ENCODE results near the gene CCND3.

Gene CCND3

DNA sequence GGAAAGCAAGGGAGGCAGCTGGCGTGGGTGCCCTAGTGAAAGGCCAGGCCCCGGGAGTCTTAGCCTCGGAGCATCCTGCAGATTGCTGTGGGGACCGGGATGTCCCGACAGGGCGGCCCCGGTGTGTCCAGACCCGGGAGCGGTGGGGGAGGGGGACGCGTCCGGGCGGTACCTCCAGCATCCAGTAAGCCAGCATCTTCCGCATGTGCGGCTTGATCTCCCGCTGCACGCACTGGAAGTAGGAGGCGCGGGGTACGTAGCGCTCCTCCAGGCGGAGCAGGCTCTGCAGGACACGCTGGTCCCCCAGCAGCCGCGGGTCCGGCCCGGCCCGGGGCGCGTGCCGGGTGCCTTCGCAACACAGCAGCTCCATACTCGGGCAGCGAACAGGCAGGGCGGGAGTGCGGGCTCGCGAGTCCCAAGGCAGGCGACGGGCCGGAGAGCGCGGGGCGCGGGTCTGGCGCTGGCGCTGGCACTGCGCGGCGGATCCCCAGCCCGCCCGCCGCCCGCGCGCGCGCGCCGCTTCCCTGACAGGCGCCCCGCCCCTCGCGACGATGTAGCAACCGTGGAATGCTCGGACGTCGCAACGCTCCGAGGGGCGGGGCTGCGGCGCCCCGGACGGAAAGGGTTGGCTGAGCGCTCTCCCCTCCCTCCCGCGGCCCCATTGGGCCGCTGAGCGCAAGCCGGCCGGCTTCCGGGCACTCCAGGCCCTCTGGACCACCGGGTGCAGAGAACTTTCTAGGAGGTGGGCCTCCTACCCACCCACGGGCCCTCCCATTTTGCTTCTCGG is at the start of gene CCND3:
CCND3 (minus strand) TSS at position 529 of the 787 bp plus-strand sequence; CDS start at position 370, 159 bp downstream.
- DNase-seq = peak in 55 of 56 donors; percentile 33 to 94 (median 81)

DNA sequence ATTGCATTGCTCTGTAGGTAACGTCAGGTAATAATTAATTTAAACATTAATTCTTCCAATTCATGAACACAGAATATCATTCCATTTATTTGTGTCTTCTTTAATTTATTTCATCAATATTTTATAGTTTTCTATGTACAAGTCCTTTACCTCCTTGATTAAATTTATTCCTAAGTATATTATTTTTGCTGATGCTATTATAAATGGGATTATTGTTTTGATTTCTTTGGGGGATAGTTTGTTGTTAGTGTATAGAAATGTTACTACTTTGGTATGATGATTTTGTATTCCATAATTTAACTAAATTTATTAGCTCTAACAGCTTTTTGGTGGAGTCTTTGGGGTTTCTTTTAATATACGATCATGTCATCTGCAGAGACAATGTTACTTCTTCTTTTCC is 44.7 kb upstream of the CCND3 start:
- DNase-seq = no peak

DNA sequence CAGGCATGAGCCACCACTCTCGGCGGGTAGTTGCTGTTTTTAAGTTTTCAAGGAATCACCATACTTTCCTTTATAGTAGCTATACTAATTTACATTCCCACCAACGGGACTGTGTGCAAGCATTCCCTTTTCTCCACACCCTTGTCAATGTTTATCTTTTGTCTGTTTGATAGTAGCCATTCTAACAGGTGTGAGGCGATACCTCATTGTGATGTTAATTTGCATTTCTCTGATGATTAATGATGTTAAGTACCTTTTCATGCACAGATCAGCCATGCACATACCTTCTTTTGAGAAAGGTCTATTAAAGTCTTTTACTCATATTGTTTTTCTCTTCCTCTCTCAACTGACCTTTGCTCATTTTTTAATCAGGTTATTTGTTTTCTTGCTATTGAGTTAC is 43.0 kb upstream of the CCND3 start:
- DNase-seq = no peak

DNA sequence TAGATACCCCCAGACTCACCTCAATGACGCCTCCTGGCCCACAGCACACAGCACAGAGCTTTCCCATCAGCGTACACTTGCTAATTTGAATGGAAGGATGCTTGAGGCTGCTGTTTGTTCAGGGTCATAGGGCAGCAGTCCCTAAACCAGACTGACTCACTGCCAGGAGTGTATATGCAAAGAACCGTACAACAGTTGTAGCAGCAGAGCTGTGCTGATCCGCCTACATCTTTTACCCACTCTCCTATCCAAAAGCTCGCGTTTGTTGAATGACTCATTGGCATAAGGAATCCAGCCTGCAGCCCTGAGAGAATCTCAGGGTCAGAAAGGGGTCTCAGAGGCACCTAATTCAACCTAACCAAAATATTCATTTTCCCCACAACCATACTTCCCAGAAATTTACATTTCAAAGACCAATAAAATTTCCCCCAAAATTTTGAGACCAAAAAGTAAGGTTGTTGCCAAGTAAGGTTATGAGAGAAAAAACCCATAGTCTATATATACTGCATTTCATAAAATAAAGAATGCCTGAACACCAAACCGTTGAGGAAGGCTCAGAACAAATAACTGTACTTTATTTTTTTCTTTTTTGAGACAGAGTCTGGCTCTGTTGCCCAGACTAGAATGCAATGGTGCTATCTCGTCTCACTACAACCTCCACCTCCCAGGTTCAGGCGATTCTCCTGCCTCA is 35.3 kb upstream of the CCND3 start:
- no peak for DNase-seq

DNA sequence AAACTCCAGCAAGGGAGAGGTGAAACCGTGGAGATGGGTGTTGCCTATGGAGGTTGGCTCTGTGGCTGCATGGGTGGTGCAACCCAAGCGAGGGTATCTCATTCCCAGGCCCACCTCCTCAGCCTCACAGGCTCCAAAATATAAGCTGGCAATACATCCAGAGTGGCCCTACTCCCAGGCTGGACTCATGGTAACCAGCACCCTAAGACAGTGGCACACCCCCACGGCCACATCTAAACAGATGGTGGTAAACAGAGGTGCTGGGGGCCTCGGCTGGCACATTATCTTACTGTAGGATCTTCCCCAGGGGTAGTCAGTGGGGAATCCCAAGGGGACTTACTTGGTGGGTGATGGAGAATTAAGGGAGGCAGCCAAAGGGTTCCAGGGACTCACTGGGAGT is 33.7 kb upstream of the CCND3 start:
- no peak for DNase-seq

DNA sequence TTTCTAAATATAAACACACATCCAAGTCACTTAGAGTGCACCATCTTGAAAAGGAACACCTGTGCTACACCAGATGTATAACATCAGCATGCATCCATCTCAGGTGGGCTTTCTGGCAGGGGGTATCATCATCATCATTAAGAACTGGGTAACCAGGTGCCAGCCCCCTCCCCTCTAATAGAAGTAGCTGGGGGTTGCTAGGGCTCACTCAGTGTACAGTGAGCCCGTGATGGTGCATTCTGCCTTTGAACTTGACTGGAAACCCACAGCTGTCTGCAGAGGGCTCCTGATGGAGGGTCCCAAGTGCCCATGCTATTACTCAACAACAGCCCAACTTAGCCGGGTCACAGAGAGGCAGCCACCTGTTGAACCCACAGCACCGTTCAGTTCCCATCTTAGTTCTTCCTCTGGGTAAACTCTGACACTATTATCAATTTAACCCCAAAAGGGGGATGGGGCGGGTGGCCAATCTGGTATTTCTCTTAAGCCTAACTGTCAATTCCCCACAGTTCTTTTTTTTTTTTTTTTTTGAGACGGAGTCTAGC is 32.7 kb upstream of the CCND3 start:
- no peak for DNase-seq

DNA sequence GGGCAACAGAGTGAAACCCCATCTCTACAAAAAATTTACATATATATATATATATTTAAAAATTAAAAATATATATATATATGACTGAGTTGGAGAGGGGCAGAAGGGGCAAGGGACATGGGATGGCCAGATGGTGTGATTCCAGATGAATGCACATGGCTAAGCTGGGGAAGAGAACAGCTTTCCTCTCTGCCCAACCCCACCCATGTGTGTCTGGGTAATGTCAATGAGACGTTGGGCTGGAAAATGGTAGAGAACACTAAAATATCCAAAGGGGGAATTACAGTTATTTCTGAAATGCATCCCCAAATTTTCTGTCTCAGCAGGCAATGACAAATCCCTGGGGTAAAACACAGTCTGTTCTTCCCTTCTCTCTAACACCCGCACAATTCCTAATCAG is 31.2 kb upstream of the CCND3 start:
- no peak for DNase-seq

DNA sequence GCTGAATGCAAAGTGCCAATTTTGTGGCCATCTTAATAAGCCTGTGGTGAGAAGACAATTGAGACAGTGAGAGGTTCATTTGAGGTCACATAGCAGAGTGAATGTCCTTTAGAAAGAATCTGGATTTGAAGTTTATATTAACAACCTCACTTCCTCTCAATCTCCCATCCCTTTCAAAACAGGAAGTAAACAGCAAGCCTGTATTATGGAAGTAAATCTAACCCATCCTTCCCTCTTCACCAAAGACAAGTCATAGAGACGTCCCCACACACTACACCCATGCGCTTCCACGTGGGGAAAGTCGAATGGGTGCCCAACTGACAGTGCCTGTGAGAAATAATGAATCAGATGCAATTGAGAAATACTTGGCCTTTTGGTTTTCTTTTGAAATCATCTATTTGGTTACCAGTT is 28.8 kb upstream of the CCND3 start:
- DNase-seq = peak in 4 of 56 donors; percentile 1 to 12 (median 7)

DNA sequence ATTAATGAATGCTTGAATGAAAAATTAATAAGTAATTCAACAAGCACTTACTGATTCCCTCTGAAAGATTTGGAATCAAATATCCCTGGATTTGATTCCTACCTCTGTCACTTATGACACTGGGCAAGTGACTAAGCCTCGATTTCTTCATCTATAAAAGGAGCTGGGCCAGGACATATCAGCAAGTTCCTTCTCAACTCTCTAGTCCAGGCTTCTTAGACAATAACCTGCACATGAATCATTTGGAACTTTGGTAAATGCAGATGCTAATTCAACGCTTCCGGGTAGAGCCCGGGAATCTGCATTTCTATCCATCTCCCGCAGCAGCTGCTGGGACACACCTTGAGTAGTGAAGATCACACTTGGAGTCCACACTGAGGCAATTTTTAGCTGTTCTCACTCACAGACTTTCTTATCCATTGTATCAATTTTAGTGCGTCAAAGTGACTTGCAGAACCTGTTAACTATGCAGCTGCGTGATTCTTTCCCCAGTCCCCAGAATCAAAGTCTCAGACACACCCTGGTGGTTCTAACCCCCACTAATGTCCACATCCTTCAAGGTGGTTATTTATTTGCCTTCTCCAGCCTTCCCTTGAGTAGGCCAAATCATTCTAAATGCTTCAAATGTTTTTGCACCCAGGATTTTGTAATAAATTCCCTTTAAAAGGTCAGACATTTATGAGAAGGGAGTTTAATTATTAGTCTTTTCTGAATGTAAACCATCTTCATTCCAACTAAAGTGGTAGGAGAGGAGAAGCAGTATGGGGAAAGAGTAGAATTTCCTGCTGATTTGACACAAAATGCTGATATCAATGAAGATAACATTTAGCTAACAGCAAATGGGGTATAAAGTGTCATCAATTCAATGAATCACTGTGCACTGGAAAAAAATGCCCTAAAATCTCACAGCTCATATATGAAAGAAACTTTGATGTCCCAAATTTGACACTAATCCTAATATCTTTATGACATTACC is 26.0 kb upstream of the CCND3 start:
- no peak for DNase-seq

DNA sequence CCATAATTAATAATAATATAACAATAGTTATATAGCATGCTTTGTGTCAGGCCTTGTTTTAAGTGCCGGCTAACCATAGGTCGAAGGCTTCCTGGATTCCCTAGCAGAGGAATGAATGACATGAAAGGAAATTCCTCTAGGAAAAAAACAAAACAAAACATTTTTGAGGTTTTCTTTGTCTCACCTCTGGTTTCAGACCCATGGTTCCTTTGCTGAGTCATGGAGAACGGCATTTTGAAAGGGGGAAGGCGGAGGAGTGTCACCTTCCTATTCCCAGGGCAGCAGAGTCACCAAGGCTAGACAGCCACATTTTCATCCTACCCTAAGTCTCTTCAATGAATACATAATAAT is 25.3 kb upstream of the CCND3 start:
- no peak for DNase-seq

DNA sequence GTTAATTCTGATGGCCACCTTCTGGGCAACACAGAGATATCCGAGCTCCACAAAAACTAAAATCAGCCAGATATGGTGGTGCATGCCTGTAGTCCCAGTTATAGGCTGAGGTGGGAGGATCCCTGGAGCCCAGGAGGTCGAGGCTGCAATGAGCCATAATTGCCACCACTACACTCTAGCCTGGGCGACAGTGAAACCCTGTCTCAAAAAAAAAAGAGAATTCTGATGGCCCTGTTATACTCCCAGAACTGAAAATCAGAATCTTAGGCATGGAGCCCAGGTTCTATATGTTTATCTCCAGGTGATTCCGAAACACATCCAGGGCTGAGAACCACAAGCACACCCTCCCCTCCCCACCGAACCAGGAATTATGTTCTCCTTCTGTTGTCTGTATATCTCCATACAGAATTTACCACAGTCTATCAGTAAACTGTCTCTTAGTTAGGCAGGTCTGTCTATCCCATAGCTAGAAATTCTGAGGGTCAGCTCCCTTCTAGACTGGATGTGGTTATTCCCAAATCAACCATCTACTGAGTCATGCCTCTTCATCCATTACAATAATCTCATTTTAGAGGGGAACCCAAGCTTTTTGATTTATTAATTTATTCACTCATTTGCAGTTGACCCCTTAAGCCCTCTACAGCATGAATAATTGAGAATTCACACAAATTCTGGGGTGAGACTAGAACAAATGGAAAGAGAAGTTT is 24.8 kb upstream of the CCND3 start:
- DNase-seq = no peak

DNA sequence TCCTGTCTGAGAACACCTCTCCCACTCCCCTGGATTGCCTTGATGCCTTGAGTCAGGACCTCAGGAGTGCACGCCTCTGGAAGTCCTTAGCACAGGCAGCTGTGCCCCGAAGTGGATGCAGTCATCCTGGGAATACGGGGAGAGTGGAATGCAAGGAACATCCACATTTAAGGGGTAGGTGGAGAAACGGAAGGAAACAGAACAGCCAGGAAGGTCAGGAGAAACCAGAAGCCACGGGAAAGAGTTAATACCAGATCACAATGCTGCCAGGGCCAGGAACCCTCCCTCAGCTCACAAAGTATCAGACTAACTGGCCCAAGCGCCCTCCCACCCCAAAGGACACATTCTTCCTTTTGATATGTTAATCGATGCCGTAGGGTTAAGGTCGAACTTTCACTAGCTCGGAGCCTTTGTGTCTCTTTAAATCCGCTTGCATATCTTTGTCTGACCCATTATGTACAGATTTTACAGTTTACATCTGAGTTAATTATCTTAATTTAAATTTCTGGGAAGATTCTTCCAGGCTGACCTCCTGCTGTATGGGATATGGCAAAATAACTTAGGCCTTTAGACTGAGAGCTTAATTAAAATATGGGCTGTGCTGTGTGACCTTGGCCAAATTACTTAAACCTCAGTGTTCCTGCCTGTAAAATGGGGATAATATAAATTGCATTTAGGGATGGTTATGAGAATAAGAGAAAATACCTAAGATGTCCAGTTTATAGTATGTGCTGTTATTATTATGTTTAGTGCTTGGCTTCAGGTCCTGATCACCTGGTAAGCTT is 24.0 kb upstream of the CCND3 start:
- no peak for DNase-seq

DNA sequence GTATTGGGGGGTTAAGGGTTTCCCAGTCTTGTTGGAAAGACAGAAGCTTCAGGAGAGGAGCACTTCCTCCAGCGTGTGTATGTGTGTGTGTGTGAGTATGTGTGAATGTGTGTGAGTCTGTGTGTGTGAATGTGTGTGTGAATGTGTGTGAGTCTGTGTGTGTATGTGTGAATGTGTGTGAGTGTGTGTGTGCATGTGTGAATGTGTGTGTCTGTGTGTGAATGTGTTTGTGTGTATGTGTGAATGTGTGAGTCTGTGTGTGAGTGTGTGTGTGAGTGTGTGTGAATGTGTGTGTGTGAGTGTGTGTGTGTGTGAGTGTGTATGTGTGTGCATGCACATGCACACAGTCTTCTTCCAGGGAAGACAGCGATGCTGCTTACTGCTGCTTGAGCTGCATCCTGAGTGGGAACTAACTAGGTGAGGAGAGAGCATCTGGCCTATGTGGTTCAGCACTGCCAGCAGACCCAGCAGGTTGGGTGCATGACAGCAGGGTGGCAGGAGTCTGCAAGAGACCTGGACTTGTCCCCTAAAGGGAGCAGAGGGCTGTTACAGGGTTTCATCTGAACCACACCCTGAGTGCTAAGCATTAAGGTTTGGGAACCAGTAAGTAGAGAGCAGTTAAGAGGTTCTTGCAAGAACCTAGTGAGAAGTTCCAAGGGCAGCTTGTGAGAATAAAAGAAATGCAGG is 22.7 kb upstream of the CCND3 start:
- DNase-seq = no peak

DNA sequence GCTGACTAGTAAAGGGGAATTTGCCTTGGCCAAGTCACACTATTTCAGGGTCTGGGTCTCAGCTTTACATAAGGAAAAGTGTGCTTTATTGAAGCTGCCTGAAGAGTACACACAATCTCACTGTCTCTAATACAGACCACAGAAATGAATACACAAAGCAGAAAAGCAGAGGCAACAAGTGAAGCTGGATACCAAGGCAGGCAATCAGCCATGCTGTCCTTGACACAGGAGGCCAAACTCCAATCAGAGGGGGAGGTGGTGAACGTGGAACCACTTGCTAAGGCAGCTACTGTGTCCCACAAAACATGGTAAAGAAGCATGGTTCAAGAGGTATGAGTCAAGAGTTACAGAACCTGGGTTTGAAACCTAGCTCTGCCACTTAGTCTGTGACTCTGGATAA is 21.8 kb upstream of the CCND3 start:
- DNase-seq = no peak

DNA sequence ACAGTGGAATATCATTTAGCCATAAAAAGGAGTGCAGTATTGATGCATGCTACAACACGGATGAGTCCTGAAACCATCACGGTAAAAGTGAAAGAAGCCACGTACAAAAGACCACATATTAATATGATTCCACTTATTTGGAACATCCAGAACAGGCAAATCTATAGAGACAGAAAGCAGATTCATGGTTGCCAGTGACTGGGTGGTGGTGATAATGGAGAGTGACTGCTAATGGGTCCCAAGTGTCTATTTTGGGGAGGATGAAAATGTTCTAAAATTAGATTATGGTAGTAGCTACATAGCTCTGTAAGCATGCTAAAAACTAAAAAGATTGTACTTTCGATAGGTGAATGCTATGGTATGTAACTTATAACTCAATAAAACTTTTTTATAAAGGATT is 18.4 kb upstream of the CCND3 start:
- DNase-seq = no peak

DNA sequence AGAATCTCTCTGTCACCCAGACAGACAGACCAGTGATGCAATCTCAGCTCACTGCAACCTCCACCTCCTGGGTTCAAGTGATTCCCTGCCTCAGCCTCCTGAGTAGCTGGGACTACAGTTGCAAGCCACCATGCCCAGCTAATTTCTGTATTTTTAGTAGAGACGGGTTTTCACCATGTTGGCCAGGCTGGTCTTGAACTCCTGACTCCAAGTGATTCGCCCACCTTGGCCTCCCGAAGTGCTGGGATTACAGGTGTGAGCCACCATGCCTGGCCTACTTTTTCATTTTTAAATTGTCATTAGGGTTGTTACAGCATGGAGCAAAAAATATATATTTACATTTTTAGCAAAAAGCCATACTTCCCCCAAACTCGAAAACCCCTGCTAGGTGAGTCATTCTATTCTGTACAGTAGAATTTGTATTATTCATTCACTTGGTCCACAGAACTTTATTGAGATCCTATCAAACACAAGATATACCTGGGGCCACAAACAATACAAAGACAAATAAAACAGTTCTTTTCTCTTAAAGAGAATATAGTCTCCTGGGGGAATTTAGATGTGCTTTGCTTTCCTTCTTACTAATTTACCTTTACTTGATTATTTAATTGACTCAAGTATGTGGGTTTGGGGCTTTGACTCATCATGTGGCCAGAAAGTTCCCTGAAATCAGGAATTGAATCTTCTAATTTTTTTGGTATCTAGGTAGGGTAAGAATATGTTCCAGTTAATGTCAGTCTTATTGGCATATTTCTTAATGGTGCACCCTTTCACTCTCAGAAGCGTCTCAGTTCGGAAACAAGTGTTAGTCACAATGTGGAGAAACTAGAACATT is 16.6 kb upstream of the CCND3 start:
- DNase-seq = no peak

DNA sequence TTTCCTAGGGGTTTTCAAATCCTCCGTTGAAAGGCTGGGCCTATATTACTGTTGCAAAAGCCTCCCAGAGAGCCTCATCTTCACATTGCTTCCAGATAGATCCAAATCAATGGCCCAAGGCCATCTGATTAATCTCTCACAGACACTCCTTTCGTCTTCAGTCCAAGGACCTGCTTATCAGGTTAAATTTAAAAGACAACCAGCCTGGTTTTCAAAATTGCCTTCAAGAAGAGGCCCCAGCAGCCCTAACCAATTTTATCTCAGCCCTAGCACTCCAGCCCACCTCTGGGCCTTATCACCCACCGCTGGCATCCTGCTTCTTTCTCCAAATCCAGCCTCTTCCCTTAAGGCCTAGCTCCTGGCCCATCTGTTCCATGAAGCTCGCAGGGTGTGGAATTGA is 15.5 kb upstream of the CCND3 start:
- no peak for DNase-seq

DNA sequence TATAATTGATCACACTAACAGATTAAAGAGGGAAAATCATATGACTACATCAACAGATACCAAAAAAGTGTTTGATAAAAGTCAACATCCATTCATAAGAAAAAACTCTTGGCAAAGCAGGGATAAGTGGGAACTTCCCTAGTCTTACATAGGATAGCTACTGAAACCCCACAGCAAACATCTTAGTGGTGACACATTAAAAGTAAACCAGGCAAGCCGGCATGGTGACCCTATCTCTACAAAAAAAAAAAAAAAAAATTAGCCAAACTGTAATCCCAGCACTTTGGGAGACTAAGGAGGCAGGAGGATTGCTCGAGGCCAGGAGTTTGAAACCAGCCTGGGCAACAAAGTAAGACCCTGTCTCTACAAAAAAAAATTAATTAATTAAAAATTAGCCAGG is 13.8 kb upstream of the CCND3 start:
- DNase-seq = no peak

DNA sequence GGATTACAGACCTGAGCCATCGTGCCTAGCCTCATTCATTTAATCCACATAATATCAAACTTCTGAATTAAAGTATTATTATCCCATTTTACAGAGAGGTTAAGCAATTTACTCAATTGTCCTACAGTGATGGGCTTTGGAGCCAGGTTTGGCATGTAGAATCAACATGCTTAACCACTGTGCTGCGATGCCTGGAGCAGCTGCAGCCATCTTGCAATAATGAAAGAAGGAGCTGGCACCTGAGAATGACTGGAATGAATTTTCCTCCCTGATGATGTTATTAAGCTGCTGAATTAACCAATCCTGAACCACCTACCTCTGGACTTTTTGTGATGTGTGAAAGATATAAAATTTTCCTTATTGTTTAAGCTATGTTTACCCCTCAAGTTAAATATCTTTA is 13.1 kb upstream of the CCND3 start:
- DNase-seq = no peak
